Muscle of back (tissue), 11 donors: ENCODE data around the gene TWNK. TPM values are rescaled to one million over a fixed set of nuclear protein-coding genes. Genes with fewer than 3 reads are reported as not detected.
"Not testable (repeated sequence)": the region's sequence is repeated elsewhere in the genome, so short reads cannot be mapped to it uniquely, and the experiment has no call there.

Experiments
- DNase-seq, 3 donors: peaks; one replicate each; pipeline versions ENCODE4 v3.0.0 to v3.0.0-alpha.2; 2013
- polyA plus RNA-seq, 10 donors: library from polyadenylated mRNA; unstranded; fragments of 120-200 nt; gene quantifications; one replicate each; pipeline ENCODE4 v1.2.1, GENCODE V29; 2013; ENCODE audit not compliant: insufficient read length in 10 of 10

The TWNK gene
- polyA plus RNA-seq, 10 donors, result 7.1 to 15.4 (median 9.5) TPM

DNA sequence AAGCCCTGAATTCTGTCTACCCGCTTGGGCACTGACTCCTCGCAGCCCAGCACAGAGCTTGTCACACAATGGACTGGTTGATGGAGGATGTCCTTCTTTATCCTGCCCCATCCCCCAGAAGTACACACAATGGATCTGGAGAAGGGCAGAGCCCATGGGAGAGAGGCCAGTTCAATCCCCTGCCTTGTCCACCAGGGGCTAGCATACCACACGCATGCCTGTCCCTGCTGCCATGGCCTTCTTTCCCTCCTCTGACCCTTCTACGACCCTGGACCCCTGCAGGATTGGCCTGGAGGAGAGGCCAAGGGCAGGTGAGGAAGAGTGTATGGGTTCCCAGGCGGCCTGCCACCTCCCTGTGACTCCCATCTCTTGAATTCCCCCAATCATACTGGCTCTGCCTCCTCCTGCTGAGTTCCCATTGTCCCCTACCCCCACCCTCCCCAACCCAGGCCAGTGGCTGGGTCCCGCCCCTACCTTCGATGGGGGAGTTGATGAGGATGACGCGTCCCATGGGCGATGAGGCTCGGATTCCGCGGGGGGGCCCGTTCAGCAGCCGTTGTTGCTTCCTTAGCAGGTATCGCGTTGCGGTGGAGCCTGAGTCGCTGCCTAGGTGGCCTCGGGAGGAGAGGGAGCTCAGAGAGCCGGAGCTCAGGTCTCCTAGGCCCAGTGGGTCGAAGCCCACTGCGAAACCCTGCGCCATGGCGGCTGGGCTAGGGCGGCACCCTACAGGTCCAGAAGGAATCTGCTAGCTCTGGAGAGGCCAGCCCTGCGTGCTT lies 42.4 kb downstream of the TWNK start:
- no peak for DNase-seq

DNA sequence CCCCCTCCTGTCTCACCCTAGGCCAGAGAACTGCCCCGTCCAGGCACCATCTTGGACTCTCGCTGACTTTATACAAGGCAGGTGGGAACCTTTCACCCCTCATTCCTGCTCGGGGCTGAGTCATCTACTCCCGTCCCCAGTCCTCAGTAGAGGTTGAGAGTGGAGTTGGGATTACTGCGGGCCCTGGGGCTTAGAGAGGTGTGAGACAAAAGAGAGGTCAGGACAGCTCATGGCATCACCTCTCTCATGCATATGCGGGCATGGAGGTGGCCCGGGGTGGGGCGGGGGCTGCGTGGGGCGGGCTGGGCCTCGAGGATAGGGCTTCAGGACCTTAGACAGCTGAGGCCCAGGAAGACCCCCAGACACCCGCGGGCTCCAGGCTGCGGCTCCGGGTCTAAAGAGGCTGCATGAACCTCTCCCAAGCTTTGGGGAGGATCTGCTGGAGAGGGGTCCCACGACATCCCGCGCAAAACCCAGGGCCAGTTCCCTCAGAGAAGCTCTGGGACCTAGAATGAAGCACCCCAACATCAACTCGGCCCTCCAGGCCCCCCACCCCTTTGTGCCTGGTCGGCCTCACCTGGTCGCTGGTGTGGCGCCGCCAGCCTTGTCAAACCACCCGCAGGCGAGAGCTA lies 43.3 kb downstream of the TWNK start:
- no peak for DNase-seq

DNA sequence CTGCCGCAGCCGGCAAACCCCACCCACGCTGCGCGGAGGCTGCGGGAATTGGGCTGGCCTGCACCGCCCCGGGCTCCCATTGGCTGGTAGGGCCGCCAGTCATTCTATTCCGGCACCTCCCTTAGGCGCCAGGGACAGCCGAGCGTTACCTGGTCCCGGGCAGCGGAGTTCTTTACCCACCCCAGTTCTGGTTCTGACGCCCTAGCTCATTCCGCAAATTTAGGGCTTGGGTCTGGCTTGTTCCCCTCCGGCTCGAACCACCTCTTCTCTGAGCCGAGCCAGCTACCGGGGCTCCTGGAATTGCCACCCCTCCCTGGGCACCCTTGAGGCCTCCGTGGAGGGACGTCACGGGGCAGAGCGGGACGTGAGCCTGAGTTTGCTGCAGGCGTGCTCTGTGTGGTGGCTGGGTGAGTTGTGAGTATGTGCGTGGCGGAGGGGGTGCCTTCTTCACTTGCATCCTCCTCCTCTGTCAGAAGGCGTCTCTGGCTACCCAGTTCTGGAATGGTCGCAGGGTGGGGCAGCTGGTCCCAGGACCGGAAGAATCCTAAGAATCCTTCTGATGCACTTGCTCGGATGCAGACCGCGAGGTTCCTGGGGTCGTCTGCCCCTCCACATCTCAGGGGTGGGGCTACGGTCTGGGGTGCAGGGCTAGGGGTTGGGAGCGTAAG lies 43.9 kb downstream of the TWNK start, which contains the start of the genes PDZD7 and SFXN3:
PDZD7 (minus strand) TSS at position 2 of the 668 bp plus-strand sequence. CDS start 910 bp downstream, outside the sequence.
SFXN3 (plus strand) TSS at position 107 of the 668 bp plus-strand sequence. CDS start 3,461 bp downstream, outside the sequence.
- DNase-seq, result peak; percentile 89 to 95 (median 93)

DNA sequence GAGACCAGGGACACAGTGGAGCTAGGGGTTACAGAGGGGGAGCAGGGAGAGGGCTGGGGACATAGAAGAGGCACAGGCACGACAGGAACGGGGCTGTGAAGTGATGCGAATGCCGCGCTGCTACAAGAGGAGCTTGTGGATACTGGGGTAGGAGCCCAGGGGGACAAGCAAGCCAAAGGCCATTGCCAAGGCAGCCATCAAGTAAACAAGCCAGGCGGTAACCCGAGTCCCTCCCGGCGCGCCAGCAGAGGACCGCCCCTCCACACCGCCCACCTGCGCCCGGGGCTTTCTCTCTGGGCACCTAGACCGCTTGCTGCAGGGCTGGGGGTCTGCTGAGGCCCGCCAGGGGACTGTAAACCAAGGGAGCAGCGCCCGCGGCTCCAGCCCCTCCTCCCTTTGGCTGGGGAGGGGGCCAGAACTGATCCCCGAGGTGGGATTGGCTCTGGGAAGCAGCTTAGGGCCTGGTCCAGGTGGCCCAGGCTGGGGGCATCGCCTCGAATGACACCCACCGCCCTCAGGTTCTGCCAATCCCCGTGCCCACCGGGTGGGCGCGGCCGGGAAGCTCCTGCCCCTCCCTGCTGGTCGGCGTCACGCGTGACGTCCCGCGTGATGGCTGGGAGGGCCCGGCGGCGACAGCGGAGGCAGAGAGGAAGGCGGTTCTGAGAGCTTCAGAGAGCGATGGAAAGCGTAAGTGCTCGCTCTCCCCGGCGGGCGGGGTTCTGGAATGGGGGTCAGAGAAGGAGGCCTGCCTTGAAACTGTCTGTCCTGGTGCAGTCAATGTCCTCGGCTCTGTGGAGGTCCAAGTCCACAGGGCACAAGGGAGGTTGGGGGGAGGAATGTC lies 44.7 kb downstream of the TWNK start:
- peak; percentile 71 to 94 (median 88) for DNase-seq

DNA sequence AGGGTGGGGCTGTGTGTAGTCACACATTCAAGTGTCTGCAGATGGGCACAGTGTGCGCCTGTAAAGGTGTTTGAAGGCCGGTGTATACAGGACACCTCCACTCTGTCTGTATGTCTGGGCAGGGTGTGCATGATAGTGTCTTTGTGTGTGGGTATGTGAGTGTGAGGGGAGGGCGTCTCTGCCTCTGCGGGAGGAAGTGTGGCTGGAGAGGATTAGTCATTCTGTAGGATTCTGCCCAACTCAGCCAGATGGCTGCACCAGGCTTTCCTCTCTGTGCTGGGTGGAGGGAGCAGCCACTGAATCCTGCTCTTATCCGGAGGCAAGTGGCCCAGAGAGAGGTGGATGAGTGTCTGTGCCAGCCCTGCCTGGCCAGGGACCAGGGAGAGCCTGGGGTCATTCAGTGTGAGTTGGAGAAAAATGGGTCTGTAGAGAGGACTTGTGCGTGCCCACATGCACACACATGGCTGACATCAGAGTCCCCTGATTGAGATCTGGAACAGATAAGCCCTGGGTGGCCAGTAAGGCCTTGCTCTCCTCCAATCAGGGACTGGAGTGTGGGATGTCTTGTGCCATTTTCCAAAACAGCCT lies 45.4 kb downstream of the TWNK start:
- DNase-seq, result peak; percentile 71 to 89 (median 81)

DNA sequence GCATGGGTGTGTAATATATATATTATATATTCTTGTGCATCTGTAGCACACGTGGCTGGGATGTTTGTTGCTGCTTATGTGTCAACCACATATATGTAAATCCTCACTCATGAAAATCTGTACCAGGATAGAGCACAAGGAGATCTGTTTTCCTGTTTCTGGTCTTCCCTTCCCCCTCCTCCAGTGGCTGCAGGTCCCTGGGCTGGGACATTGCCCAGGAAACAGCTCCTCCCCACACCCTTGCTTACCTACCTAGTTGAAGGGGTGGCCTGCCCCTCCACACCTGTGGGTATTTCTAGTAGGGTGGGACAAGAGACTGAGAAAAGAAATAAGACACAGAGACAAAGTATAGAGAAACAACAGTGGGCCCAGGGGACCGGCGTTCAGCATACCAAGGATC lies 45.9 kb downstream of the TWNK start:
- no peak for DNase-seq

DNA sequence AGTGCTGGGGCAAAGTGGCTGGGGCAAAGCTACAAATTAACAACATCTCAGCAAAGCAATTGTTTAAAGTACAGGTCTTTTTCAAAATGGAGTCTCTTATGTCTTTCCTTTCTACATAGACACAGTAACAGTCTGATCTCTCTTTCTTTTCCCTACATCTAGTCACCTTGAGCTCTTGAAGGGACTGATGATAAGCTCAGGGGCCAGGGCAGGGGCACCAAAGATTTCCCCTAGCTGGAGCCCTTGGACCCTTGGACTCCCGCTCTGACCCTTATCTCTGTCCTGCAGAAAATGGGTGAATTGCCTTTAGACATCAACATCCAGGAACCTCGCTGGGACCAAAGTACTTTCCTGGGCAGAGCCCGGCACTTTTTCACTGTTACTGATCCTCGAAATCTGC lies 47.1 kb downstream of the TWNK start:
- not testable (repeated sequence) for DNase-seq

DNA sequence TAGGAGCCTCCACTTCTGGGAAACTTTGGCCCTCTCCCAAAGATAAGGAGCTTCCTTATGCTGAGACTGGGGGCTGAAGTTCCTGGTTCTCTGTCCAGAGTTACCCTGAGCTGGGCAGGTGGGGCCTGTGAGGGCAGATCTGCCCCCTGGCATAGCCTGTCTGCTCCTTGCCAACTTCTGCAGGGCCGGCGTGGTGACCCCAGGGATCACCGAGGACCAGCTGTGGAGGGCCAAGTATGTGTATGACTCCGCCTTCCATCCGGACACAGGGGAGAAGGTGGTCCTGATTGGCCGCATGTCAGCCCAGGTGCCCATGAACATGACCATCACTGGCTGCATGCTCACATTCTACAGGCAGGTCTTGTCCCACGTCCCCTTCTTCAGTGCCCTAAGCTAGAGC lies 48.0 kb downstream of the TWNK start:
- no peak for DNase-seq

DNA sequence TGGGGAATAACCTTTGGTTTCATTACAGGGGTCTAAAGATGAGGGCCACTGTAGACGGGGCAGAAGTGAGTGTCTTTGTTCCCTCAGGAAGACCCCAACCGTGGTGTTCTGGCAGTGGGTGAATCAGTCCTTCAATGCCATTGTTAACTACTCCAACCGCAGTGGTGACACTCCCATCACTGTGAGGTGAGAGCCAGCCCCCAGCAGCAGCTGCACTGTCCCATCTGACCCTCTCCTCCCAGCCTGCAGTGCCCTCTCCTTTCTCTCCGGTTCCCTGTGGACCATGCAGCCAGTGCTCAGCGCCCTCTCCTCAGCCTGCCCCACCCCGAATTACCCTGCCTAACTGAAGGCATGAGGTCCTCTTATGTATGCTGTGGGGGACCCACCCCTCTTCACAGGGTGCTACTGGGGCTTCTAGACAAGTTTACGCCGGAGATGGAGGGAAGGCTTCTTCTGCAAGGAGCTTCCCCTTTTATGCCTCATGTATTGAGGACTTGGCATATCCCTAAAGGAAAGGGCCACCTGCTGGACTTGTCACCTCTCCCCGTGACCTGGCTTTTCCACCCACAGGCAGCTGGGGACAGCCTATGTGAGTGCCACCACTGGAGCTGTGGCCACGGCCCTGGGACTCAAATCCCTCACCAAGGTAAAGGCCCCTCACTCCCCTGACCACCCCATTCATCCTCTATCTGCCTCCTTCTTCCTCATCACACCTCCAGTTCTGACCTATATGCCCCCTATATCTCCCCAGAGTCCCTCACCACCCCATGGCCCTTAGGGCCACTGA lies 48.8 kb downstream of the TWNK start:
- no peak for DNase-seq

DNA sequence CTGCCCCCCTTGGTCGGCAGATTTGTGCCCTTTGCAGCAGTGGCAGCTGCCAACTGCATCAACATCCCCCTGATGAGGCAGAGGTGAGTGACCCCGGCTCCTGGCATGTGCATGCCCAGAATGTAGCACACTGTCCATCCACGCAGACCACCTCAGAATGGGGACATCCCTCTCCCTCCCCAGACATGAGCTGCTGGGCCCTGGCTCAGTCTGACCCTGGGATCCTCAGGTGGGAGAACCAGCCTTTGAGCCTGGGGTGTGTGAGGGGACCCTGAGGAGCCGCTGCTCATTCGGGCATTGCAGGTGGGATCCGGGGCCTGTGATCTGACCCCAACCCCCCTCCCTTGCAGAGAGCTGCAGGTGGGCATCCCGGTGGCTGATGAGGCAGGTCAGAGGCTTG lies 49.4 kb downstream of the TWNK start:
- DNase-seq, result no peak

DNA sequence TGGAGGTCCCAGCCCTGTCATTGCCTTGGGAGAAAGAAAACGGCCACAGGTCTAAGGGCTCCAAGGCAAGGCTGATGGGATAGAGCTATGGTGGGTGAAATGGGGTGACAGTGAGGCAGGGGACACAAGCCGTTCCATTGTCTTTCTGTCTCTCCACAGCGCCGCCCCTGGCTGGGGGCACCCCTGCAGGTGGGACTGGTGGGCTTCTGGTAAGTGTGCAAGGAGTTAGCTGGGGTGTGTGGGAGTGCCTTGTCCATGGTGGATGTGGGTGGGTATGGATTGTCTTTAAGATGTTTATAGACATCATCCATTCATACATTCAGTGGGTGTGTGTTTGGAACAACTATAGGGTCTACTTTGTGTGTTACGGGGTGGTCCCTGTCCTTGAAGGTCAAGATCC lies 51.1 kb downstream of the TWNK start:
- DNase-seq, result no peak

DNA sequence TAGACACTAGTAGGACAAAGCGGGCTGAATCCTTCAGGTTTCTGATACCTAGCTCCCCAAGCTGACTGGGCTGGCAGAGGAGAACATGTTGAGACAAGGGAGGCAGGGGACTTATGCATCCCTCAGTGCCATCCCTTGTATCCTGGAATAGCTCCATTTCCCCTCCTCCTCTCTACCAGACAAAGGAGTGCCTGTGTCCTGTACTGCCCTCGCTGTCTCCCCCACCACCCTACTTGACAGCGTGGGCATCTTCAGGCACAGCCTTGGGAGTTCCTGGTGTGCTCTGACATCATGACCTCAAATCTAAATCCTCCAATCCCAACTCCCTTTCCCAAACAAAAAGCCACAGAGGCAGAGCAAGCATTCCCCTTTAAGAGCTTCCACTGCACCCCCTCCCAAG lies 52.7 kb downstream of the TWNK start:
- no peak for DNase-seq

DNA sequence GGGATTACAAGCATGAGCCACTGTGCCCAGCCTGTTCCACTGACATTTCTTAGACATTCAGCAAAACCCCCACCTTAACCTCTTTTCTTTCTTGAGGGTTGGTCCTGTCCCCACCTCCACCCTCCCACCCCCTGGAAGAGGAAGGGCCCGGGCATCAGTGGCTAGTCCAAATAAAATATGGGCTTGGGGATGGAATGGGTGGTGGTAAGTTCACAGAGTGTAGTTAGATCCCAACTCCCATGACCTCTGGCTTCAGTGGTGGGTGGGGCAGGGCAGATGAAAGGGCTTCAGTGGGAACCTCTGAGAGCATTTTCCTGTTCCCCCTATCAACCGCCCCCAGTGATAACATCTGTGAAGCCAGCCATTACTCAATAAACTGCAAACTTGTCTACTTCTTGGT lies 53.5 kb downstream of the TWNK start:
- no peak for DNase-seq

DNA sequence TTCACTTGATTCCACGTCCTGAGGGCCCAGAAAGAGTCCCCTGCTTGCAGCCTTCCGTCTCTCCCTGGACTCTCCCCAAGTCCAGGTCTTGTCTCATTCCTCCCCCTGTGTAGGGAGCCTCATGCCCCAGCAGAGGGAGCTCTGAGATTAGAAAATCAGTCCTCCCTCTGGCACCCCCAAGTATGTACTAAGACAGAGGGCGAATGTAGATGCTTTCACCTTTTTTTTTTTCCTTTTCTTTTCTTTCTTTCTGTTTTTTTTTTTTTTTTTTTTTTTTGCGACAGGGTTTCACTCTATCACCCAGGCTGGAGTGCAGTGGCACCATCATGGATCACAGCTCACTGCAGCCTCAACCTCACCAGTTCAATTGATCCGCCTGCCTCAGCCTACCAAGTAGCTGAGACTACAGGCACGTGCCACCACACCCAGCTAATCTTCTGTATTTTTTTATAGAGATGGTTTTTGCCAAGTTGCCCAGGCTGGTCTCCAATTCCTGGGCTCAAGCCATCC lies 54.0 kb downstream of the TWNK start:
- DNase-seq, result peak; percentile 83 to 92 (median 88)

DNA sequence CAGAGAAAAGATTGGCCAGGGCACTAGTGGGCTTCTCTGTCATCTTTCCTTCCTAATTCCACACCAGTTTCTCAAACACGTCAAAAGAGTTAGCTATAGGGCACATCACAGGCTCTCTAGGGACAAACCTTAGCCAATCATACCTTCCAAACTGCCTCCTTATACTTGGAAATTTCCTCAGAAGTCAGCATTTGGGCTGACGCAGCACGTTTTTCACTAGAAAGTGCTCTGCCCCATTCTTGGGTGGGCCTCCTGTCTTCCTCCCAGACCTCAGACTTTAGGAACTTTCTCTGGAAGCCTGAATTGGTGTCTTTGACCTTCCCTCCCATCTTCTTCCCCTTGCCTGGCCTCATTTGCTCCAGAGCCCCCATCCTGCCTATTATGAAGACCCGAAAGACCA lies 54.8 kb downstream of the TWNK start:
- DNase-seq, result no peak

DNA sequence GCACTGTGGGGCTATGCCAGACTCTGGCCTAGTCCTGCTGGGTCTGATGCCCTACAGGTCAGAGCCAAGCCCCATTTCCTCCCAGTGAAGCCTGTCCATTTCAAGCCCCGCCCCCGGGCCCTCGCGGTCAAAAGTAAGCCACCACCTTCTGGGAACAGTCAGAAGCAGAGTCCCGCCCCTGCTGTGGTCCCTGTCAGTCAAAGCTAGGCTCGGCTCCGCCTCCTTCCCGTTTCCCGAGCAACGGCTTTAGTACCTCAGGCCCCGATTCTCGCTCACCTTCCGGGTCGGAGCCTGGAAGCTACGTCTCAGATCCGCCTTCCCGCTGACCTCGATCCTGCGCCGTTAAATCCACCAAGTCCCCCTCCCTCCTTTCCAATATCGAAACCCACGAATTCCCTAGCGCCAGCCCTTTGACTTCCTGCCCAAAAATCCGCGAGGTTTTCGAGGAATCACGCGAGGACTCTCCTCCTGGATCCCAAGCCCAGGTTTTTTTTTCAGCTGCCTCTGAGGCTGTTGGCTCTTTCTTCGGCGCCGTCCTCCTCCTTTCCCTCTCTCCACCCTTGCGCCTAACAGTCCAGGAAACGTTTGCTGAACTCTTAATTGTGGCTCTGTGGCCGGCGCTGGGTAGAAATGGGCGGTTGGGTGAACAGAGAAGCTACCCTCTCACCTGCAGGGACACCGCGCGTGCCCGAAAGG lies 55.5 kb downstream of the TWNK start:
- DNase-seq, result peak; percentile 89 to 98 (median 95)

DNA sequence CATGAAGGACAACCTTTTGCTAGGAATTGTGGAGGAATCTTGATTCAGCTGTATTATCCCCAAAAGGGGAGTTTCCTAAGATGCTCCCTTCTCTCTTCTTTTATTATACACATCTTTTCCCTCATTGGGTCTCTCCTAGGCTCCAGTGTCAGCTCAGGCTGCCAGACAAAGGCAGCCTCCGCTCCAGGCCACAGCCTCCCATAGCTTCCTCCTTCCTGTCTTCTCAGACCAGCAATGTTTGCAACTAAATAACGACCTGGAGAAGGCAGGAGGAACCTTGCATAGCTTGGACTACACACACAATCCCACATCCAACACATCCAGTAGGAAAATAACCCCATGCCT lies 56.0 kb downstream of the TWNK start:
- no peak for DNase-seq
